GM20000 (cell line): ENCODE results near the gene KCNE3.

Experiments
- DNase-seq: peaks from one replicate; pipeline ENCODE4 v3.0.0; 2012; ENCODE audit warnings: low spot score
- CTCF ChIP-seq: IDR thresholded peaks from 2 replicates; pipeline ENCODE4 v1.5.1; 2012; ENCODE audit warnings: mild to moderate bottlenecking, control low read depth; ENCODE audit errors: extremely low read depth, missing control alignments

KCNE3 gene

GRCh38 chr11:74478877-74479731, 11.8 kb upstream of the KCNE3 start:
- no peak for TF ChIP-seq CTCF
- no peak for DNase-seq

GRCh38 chr11:74476536-74476935, 9.2 kb upstream of the KCNE3 start:
- TF ChIP-seq CTCF: no peak

GRCh38 chr11:74474316-74474715, 7.0 kb upstream of the KCNE3 start:
- TF ChIP-seq CTCF: no peak
- no peak for DNase-seq

More at GRCh38 chr11:74476536-74476935, 9.2 kb upstream of the KCNE3 start:
- no peak for DNase-seq

- no peak for TF ChIP-seq CTCF
Measured at GRCh38 chr11:74473382-74474173, 6.2 kb upstream of the KCNE3 start.

GRCh38 chr11:74471668-74472429, 4.5 kb upstream of the KCNE3 start:
- TF ChIP-seq CTCF: no peak
- DNase-seq: no peak

More at GRCh38 chr11:74473382-74474173, 6.2 kb upstream of the KCNE3 start:
- DNase-seq: no peak

- no peak for DNase-seq
- TF ChIP-seq CTCF: no peak
Measured at GRCh38 chr11:74471037-74471436, 3.7 kb upstream of the KCNE3 start.
